MCF 10A (cell line): Measurements from ENCODE around the gene AHCYL2. TPM values are rescaled to one million over a fixed set of nuclear protein-coding genes. Genes with fewer than 3 reads are reported as not detected.
"Not testable (repeated sequence)": the region's sequence is repeated elsewhere in the genome, so short reads cannot be mapped to it uniquely, and the experiment has no call there.

Source experiments
- BruUV-seq: library from RNA; stranded (reverse); fragments of 400-500 nt; replicated peaks from 2 replicates; lab custom pipeline; 2021; lab: Mats Ljungman, UMichigan
- CTCF ChIA-PET: fragments of 300-600 bp; sonication (Branson Sonifier 250); formaldehyde crosslinking; extraction: SDS; loops from one replicate; lab custom pipeline; 2021; ENCODE audit warnings: antibody characterized with exemption, inconsistent platforms; lab: Yijun Ruan, JAX
- POLR2A ChIA-PET: fragments of 300-600, 350-650 bp; sonication (Branson Sonifier 250); formaldehyde crosslinking; extraction: SDS; loops from one replicate; lab custom pipeline; 2020; ENCODE audit warnings: antibody characterized with exemption, inconsistent platforms; lab: Yijun Ruan, JAX
- DNase-seq: peaks from one replicate; pipeline ENCODE4 v3.0.0-alpha.2; 2018; ENCODE audit not compliant: unreplicated experiment
- H3K27ac Mint-ChIP-seq: one replicate; pipeline ENCODE4 v1.8.0; 2022; ENCODE audit warnings: mild to moderate bottlenecking, low read depth, mixed read lengths; ENCODE audit not compliant: unreplicated experiment
- H3K27me3 Mint-ChIP-seq: one replicate; pipeline ENCODE4 v1.8.0; 2022; ENCODE audit warnings: mixed read lengths; ENCODE audit not compliant: insufficient read depth, unreplicated experiment
- H3K36me3 Mint-ChIP-seq: one replicate; pipeline ENCODE4 v1.8.0; 2022; ENCODE audit warnings: mild to moderate bottlenecking, moderate library complexity, mixed read lengths; ENCODE audit not compliant: insufficient read depth, unreplicated experiment
- H3K4me1 Mint-ChIP-seq: one replicate; pipeline ENCODE4 v1.8.0; 2022; ENCODE audit warnings: mixed read lengths; ENCODE audit not compliant: insufficient read depth, unreplicated experiment
- H3K4me3 Mint-ChIP-seq: one replicate; pipeline ENCODE4 v1.8.0; 2022; ENCODE audit warnings: mild to moderate bottlenecking, moderate library complexity, mixed read lengths; ENCODE audit not compliant: unreplicated experiment
- H3K9me3 Mint-ChIP-seq: one replicate; pipeline ENCODE4 v1.8.0; 2022; ENCODE audit warnings: mixed read lengths; ENCODE audit not compliant: unreplicated experiment
- intact Hi-C: fragments of 100-400 bp; cut with micrococcal nuclease; formaldehyde crosslinking; loops from 2 replicates; pipeline ENCODE4 v1.14.1; 2022
- total RNA-seq: library from RNA; stranded (reverse); gene quantifications from 2 replicates; pipeline ENCODE4 v1.2.3, GENCODE V29; 2022
- TF ChIP-seq, protein P1 (sequence below): fragments of 200-600 bp; IDR thresholded peaks from one replicate; pipeline ENCODE4 v1.8.0; 2022; ENCODE audit warnings: antibody characterized with exemption, mild to moderate bottlenecking; ENCODE audit not compliant: unreplicated experiment

AHCYL2 gene
- total RNA-seq, 1 experiment from 2014 or later = 12.8 TPM

- no peak overlapping the region for H3K4me3 Mint-ChIP-seq
- TF ChIP-seq, protein P1, sequence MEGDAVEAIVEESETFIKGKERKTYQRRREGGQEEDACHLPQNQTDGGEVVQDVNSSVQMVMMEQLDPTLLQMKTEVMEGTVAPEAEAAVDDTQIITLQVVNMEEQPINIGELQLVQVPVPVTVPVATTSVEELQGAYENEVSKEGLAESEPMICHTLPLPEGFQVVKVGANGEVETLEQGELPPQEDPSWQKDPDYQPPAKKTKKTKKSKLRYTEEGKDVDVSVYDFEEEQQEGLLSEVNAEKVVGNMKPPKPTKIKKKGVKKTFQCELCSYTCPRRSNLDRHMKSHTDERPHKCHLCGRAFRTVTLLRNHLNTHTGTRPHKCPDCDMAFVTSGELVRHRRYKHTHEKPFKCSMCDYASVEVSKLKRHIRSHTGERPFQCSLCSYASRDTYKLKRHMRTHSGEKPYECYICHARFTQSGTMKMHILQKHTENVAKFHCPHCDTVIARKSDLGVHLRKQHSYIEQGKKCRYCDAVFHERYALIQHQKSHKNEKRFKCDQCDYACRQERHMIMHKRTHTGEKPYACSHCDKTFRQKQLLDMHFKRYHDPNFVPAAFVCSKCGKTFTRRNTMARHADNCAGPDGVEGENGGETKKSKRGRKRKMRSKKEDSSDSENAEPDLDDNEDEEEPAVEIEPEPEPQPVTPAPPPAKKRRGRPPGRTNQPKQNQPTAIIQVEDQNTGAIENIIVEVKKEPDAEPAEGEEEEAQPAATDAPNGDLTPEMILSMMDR = no peak
- H3K36me3 Mint-ChIP-seq = peaks cover 23% of the 10 kb centered on the region
- H3K9me3 Mint-ChIP-seq = no peaks in the 10 kb centered on the region
- no peak overlapping the region for H3K27ac Mint-ChIP-seq
- no TSS peak for BruUV-seq
- intact Hi-C loops = no loop called here
- CTCF ChIA-PET = interaction anchor here (0.6 to 11.7 kb wide), 7 partner anchors 92 to 250 kb away, joined by 3 to 179 read pairs (median 3); no protein-coding TSS in a partner anchor
- H3K27me3 Mint-ChIP-seq = no peaks in the 10 kb centered on the region
- no peaks in the 10 kb centered on the region for H3K4me1 Mint-ChIP-seq
- POLR2A ChIA-PET = interaction anchor here (1.2 to 1.6 kb wide), 4 partner anchors 30 to 244 kb away, joined by 3 to 6 read pairs (median 3); partner anchors contain the start of genes AHCYL2 and STRIP2
- no peak for DNase-seq
Observed at GRCh38 chr7:129468547-129468946, 243.7 kb downstream of the AHCYL2 start.

GRCh38 chr7:129469930-129470329, 245.1 kb downstream of the AHCYL2 start:
- POLR2A ChIA-PET = interaction anchor here (1.4 kb wide), 1 partner anchor 36 kb away, joined by 3 read pairs; the partner anchor contains the start of gene STRIP2
- CTCF ChIA-PET = interaction anchor here (0.6 to 11.7 kb wide), 10 partner anchors 10 to 251 kb away, joined by 3 to 179 read pairs (median 4); partner anchors contain the start of gene STRIP2
- no TSS peak for BruUV-seq
- no peaks in the 10 kb centered on the region for H3K27me3 Mint-ChIP-seq
- no peak overlapping the region for H3K27ac Mint-ChIP-seq
- H3K4me1 Mint-ChIP-seq = no peaks in the 10 kb centered on the region
- no peak for DNase-seq
- no peak overlapping the region for H3K4me3 Mint-ChIP-seq
- H3K9me3 Mint-ChIP-seq = no peaks in the 10 kb centered on the region
- peaks cover 17% of the 10 kb centered on the region for H3K36me3 Mint-ChIP-seq
- TF ChIP-seq, protein P1 = no peak
- intact Hi-C loops = no loop called here

- H3K4me3 Mint-ChIP-seq = no peak overlapping the region
- H3K4me1 Mint-ChIP-seq = no peaks in the 10 kb centered on the region
- H3K36me3 Mint-ChIP-seq = peaks cover 15% of the 10 kb centered on the region
- CTCF ChIA-PET = interaction anchor here (0.6 to 11.7 kb wide), 14 partner anchors 21 to 252 kb away, joined by 3 to 179 read pairs (median 6); partner anchors contain the start of gene STRIP2
- no peaks in the 10 kb centered on the region for H3K9me3 Mint-ChIP-seq
- POLR2A ChIA-PET = interaction anchor here (1.4 kb wide), 1 partner anchor 36 kb away, joined by 3 read pairs; the partner anchor contains the start of gene STRIP2
- no peak for DNase-seq
- H3K27me3 Mint-ChIP-seq = no peaks in the 10 kb centered on the region
- BruUV-seq = no TSS peak
- no peak overlapping the region for H3K27ac Mint-ChIP-seq
- intact Hi-C loops = no loop called here
- TF ChIP-seq, protein P1 = no peak
Observed at GRCh38 chr7:129470411-129470810, 245.6 kb downstream of the AHCYL2 start.

DNA sequence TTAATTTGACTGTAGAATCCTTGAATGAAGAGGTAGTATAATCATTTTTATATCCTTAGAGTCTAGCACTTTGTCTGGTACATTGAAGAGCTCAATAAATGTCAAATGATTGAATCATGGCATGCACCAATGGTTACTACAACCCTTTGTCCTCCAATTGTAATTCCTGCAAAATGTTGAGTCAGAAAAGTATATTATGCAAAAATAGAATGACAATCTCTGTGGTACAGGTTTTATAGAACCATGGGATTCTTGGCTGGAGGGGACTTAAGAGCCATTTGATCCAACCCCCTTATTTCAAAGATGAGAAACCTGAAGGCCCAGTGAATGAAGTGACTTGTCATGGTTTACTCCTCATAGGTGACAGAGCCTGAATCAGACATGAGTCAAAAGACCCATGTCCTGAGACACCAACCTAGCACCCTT, 246.6 kb downstream of the AHCYL2 start:
- H3K27ac Mint-ChIP-seq = no peak overlapping the region
- ChIA-PET POLR2A (interaction anchor here (1.1 to 1.5 kb wide), 2 partner anchors 104 to 308 kb away, joined by 3 to 6 read pairs; no protein-coding TSS in a partner anchor), CTCF (interaction anchor here (0.6 to 11.7 kb wide), 46 partner anchors 9 to 1048 kb away, joined by 3 to 179 read pairs (median 4); partner anchors contain the start of gene STRIP2)
- no peaks in the 10 kb centered on the region for H3K4me1 Mint-ChIP-seq
- BruUV-seq = no TSS peak
- H3K27me3 Mint-ChIP-seq = no peaks in the 10 kb centered on the region
- TF ChIP-seq, protein P1 = no peak
- DNase-seq = no peak
- H3K4me3 Mint-ChIP-seq = no peak overlapping the region
- intact Hi-C loops = no loop called here
- H3K36me3 Mint-ChIP-seq = peaks cover 6% of the 10 kb centered on the region
- no peaks in the 10 kb centered on the region for H3K9me3 Mint-ChIP-seq

DNA sequence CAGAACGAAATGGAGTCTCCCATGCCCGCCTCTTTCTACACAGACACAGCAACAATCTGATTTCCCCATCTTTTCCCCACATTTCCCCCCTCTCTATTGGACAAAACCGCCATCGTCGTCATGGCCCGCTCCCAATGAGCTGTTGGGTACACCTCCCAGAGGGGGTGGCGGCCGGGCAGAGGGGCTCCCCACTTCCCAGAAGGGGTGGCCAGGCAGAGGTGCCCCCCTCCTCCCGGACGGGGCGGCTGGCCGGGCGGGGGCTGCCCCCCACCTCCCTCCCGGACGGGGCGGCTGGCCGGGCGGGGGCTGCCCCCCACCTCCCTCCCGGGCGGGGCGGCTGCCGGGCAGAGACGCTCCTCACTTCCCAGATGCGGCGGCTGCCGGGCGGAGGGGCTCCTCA, 251.1 kb downstream of the AHCYL2 start:
- intact Hi-C loops, H3K27me3 Mint-ChIP-seq: not testable (repeated sequence)

DNA sequence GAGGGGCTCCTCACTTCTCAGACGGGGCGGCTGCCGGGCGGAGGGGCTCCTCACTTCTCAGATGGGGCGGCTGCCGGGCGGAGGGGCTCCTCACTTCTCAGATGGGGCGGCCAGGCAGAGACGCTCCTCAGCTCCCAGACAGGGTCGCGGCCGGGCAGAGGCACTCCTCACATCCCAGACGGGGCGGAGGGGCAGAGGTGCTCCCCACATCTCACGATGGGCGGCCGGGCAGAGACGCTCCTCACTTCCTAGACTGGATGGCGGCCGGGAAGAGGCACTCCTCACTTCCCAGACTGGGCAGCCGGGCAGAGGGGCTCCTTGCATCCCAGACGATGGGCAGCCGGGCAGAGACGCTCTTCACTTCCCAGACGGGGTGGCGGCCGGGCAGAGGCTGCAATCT, 251.6 kb downstream of the AHCYL2 start:
- BruUV-seq, H3K9me3 Mint-ChIP-seq, H3K27me3 Mint-ChIP-seq, DNase-seq, H3K36me3 Mint-ChIP-seq, intact Hi-C loops, H3K4me3 Mint-ChIP-seq, POLR2A ChIA-PET, H3K27ac Mint-ChIP-seq, H3K4me1 Mint-ChIP-seq: not testable (repeated sequence)
- CTCF ChIA-PET = interaction anchor here (0.6 to 0.7 kb wide), 2 partner anchors 27 to 103 kb away, joined by 3 to 4 read pairs; no protein-coding TSS in a partner anchor

More for the DNA sequence above, 251.1 kb downstream of the AHCYL2 start:
- CTCF ChIA-PET = interaction anchor here (0.6 to 0.7 kb wide), 2 partner anchors 28 to 103 kb away, joined by 3 to 4 read pairs; no protein-coding TSS in a partner anchor
- H3K9me3 Mint-ChIP-seq, POLR2A ChIA-PET, DNase-seq, H3K4me3 Mint-ChIP-seq, H3K27ac Mint-ChIP-seq, H3K36me3 Mint-ChIP-seq, H3K4me1 Mint-ChIP-seq, BruUV-seq: not testable (repeated sequence)
